ENCODE measurements around the gene TIMM50. TPM values are rescaled to one million over a fixed set of nuclear protein-coding genes. Genes with fewer than 3 reads are reported as not detected.

Gene TIMM50
- total RNA-seq, 4 donors from 2014 or later: 66.9 to 97.6 (median 85.6) TPM

DNA sequence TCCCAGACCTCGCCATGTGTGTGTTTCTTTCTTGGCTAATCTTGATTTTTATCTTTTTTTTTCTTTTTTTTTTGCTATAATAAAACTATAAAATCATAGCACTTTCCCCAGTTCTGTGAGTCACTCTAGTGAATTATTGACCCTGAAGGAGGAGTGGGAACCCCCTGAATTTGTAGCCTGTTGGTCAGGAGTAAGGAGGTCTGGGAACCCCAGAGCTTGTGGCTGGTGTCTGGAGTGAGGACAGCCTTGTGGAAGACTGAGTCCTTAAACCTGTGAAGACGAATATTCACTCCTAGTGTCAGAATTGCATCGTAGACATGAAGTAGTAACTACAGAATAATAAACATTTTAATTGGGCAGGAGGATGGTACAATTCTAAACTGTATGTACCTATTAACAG lies 44.6 kb downstream of the TIMM50 start:
- Histone ChIP-seq H3K4me3 (no peak overlapping the region), H3K9me3 (no peaks in the 10 kb centered on the region), H3K36me3 (no peaks in the 10 kb centered on the region), H3K4me1 (no peaks in the 10 kb centered on the region), H3K27me3 (no peaks in the 10 kb centered on the region), H3K27ac (no peak overlapping the region)
- in situ Hi-C loops (cut with MboI; ENCODE audit: low sequenced_read_pairs in 4 of 4): loop anchor here in 3 of 4 donors (25.0 kb wide), 4 partner anchors 88 to 413 kb away; partner anchors contain the start of genes GMFG (in 2 of the 3), SAMD4B (in 2 of the 3), DYRK1B (in 1 of the 3) and FBL (in 1 of the 3)
- ATAC-seq (no peak), DNase-seq (no peak)
- TF ChIP-seq, protein P1, sequence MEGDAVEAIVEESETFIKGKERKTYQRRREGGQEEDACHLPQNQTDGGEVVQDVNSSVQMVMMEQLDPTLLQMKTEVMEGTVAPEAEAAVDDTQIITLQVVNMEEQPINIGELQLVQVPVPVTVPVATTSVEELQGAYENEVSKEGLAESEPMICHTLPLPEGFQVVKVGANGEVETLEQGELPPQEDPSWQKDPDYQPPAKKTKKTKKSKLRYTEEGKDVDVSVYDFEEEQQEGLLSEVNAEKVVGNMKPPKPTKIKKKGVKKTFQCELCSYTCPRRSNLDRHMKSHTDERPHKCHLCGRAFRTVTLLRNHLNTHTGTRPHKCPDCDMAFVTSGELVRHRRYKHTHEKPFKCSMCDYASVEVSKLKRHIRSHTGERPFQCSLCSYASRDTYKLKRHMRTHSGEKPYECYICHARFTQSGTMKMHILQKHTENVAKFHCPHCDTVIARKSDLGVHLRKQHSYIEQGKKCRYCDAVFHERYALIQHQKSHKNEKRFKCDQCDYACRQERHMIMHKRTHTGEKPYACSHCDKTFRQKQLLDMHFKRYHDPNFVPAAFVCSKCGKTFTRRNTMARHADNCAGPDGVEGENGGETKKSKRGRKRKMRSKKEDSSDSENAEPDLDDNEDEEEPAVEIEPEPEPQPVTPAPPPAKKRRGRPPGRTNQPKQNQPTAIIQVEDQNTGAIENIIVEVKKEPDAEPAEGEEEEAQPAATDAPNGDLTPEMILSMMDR (IDR thresholded peaks at IDR 0.05 in 4 of 5, conservative IDR thresholded peaks at IDR 0.05 in 1 of 5): no peak
- no peak for TF ChIP-seq POLR2A (IDR thresholded peaks at IDR 0.05)
- intact Hi-C loops (cut with DNase I; ENCODE audit: low total_unique reads): no loop called here

DNA sequence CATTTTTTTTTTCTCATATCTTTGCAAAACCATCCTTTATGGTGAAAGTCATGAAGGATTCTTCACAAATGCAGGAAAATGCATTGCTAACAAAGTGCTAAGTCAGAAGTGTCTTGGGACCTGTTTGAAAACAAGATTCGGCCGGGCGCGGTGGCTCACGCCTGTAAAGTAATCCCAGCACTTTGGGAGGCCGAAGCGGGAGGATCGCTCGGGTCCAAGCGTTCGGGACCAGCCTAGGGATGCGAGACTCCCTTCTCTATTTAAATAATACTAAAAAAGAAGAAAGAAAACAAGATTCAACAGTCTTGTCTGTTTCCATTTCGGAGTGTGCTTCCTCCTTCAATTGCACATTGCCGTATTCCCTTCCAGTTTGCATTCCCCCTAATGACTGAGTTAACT lies 51.2 kb downstream of the TIMM50 start:
- ATAC-seq: no peak
- TF ChIP-seq, protein P1 (IDR thresholded peaks at IDR 0.05 in 4 of 5, conservative IDR thresholded peaks at IDR 0.05 in 1 of 5): no peak
- TF ChIP-seq POLR2A (IDR thresholded peaks at IDR 0.05): no peak
- intact Hi-C loops (cut with DNase I; ENCODE audit: low total_unique reads): loop anchor here (1.0 to 5.0 kb wide), 6 partner anchors 51 to 405 kb away; partner anchors contain the start of genes PAK4 and TIMM50

DNA sequence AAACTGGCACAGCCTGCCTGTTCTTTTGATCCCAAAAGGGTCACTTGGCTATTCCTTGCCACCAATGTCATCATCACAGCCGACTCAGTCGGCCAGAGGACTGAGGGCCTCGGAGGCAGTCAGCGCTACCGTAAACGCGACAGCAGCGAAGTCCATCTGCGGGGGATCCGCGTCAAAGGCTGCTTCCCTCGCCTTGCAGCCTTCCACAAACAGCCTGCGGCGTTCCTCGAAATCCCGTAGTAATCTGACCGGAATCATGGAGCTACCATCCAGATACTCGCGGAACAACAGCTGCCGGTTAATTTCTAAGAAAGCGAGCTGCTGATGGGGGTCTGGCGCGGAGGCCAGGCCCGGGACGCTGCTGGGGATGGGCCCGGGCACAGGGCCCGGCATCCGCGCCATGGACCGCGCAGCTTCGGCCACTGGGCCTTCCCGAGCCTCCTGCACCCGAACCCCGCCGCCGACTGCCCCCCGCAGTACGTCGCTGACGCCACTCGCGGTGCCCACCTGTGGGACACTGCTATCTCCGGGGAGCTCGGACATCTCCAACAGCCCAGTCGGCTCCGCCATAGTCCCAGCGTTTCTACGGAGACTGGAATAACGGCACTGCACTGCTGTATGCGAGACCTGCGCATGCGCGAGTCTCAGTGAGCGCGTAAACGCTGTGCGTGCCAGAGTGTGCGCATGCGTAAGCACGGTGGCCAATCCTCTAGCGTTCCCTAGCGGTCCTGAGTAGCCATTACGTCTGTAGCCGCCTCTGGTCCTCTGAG lies 51.8 kb downstream of the TIMM50 start, which contains the start of gene EID2B:
TSS of gene EID2B (minus strand) at position 620 of the 770 bp plus-strand sequence. CDS start at position 570, 50 bp downstream.
- H3K9me3 ChIP-seq: no peaks in the 10 kb centered on the region
- no peaks in the 10 kb centered on the region for H3K27me3 ChIP-seq
- peak within 1 kb of the TSS; percentile 74 to 90 (median 84) for H3K4me3 ChIP-seq
- peak within 1 kb of the TSS; percentile 74 to 86 (median 83) for H3K27ac ChIP-seq
- H3K4me1 ChIP-seq: peaks cover 11 to 17% of the 10 kb centered on the region in 2 donors
- in situ Hi-C loops (cut with MboI; ENCODE audit: low sequenced_read_pairs in 4 of 4): loop anchor here in 3 of 4 donors (5.0 to 25.0 kb wide), 7 partner anchors 45 to 420 kb away; partner anchors contain the start of genes SAMD4B (in 3 of the 3), GMFG (in 2 of the 3), RPS16 (in 2 of the 3) and DYRK1B (in 1 of the 3)
- intact Hi-C loops (cut with DNase I; ENCODE audit: low total_unique reads): loop anchor here (1.0 to 5.0 kb wide), 6 partner anchors 52 to 405 kb away; partner anchors contain the start of genes PAK4 and TIMM50
- DNase-seq (peak; percentile 91 to 92), ATAC-seq (peak; percentile 100)
- H3K36me3 ChIP-seq: no peaks in the 10 kb centered on the region
- peak; percentile 41 to 48 for TF ChIP-seq POLR2A (IDR thresholded peaks at IDR 0.05)
- TF ChIP-seq, protein P1 (IDR thresholded peaks at IDR 0.05 in 4 of 5, conservative IDR thresholded peaks at IDR 0.05 in 1 of 5): peak; percentile 98 to 99 (median 99)

More for the DNA sequence above, 51.2 kb downstream of the TIMM50 start:
- Histone ChIP-seq H3K36me3 (no peaks in the 10 kb centered on the region), H3K9me3 (no peaks in the 10 kb centered on the region), H3K4me3 (peak overlapping the region; percentile 74 to 90 (median 84)), H3K27me3 (no peaks in the 10 kb centered on the region), H3K4me1 (peaks cover 11 to 17% of the 10 kb centered on the region in 2 donors), H3K27ac (peak overlapping the region; percentile 74 to 86 (median 83))
- in situ Hi-C loops (cut with MboI; ENCODE audit: low sequenced_read_pairs in 4 of 4): loop anchor here in 3 of 4 donors (5.0 to 25.0 kb wide), 7 partner anchors 45 to 420 kb away; partner anchors contain the start of genes SAMD4B (in 3 of the 3), GMFG (in 2 of the 3), RPS16 (in 2 of the 3) and DYRK1B (in 1 of the 3)
- no peak for DNase-seq

- intact Hi-C loops (cut with DNase I; ENCODE audit: low total_unique reads): loop anchor here (2.0 to 5.0 kb wide), 5 partner anchors 52 to 406 kb away; partner anchors contain the start of genes PAK4 and TIMM50
- H3K27me3 ChIP-seq: no peaks in the 10 kb centered on the region
- no peaks in the 10 kb centered on the region for H3K36me3 ChIP-seq
- TF ChIP-seq, protein P1 (IDR thresholded peaks at IDR 0.05 in 4 of 5, conservative IDR thresholded peaks at IDR 0.05 in 1 of 5): peak in 1 of 5 experiments; percentile 5
- TF ChIP-seq POLR2A (IDR thresholded peaks at IDR 0.05): no peak
- peak overlapping the region; percentile 74 to 90 (median 84) for H3K4me3 ChIP-seq
- H3K4me1 ChIP-seq: peaks cover 11 to 23% of the 10 kb centered on the region in 2 donors
- H3K9me3 ChIP-seq: no peaks in the 10 kb centered on the region
- H3K27ac ChIP-seq: peak overlapping the region; percentile 74 to 86 (median 83)
- peak in 1 of 2 donors; percentile 10 for ATAC-seq
- in situ Hi-C loops (cut with MboI; ENCODE audit: low sequenced_read_pairs in 4 of 4): loop anchor here in 3 of 4 donors (5.0 to 25.0 kb wide), 7 partner anchors 46 to 421 kb away; partner anchors contain the start of genes SAMD4B (in 3 of the 3), GMFG (in 2 of the 3), RPS16 (in 2 of the 3) and DYRK1B (in 1 of the 3)
- no peak for DNase-seq
These were observed 52.4 kb downstream of the TIMM50 start for GRCh38 chr19:39533003-39533512.

Measured in gastrocnemius medialis (tissue), 4 donors.